GOT3 (cell line): ENCODE data around the gene DUSP12.
"Not testable (repeated sequence)": the region's sequence is repeated elsewhere in the genome, so short reads cannot be mapped to it uniquely, and the experiment has no call there.

Experiments used
- DNase-seq: peaks from one replicate; lab custom pipeline; 2025; ENCODE audit warnings: mixed read lengths; lab: John Stamatoyannopoulos, UW

Gene DUSP12

GRCh38 chr1:161727256-161727924 lies 22.2 kb upstream of the DUSP12 start:
- DNase-seq: no peak

DNA sequence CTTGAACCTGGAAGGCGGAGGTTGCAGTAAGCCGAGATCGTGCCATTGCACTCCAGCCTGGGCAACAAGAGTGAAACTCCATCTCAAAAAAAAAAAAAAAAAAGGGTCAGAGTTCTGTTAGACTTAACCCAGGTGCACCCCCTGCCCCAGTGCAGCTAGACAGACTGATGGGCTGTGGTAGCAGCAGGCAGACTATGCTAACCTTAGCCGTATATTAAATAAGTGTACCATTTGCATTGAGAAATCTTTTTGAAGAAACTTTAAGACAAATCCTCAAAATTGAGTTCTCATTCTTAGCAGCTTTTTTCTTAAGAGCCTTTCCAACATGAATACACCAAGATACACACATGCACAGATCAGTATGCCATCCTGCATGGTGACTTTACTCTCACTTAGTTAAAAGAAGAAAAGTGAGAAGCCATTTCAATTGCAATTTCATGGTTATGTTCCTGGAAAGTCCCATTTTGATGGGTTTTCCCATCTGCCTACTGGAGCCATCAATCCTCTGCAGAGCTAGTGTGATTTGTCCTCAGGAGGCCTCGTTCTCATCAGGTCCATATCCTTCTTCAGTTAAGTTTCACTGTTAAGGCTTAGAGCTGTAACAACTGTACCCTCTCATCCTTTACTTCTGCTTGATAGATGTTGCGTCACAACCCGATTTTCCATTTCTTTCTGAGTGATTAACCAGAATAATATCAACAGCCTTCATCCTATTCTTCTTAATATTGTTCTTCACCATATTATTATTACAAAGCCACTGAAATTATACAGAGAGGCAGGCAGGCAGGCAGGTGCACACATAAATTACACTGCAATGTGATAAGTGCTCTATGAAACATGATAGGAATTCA lies 21.0 kb upstream of the DUSP12 start:
- no peak for DNase-seq

GRCh38 chr1:161730050-161730564 lies 19.5 kb upstream of the DUSP12 start:
- no peak for DNase-seq

- DNase-seq: no peak
Measured at GRCh38 chr1:161731241-161731640, 18.3 kb upstream of the DUSP12 start.

DNA sequence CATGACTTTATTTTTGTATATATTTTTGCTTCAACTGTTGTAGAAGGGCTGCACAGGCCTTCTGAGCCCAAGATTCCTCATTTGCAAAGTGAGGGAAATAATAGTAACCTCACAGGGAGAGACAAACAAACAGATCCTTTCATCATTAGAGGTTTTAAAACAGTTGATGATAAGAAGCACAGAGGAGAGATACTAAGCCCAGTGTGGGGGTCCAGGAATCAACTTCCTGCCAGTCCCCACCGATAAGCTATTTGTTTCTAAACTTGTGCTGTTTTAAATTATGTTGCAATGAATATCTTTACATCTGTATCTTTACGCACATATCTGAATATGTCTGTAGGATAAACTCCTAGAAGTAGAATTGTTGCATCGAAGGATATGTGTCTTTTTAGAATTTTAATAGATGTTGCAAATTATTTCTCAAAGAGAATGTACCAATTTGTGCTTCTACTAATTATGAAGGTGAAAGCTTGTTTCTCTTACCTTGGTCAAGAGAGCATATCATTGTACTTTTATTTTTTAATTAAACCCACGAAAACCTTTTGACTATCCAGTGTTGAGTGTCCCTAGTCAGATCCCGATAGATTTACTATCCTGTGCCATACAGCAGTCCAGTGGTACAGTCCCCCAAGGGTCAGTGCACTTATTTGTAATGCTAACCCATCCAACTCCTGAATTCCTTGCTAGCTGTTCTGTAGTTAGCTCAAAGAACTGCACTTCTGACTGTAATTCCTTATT lies 17.4 kb upstream of the DUSP12 start:
- no peak for DNase-seq

DNA sequence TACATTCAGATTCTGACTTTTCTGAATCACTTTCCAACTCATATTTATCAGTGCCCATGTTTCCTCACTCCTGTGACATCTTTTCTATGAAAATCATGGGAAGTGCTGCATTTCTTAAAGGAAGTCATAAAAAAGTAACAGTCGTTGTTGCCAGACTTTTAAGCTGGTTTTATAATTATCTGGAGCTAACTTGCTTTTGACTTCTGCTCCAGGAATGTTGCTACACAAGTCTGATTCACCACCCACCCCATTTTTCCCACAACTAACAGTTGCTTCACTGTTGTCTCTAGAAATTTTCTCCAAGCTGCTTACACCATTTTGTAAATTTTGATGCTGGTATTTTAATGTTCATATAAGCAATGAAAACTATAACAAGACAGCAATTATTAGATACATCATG lies 16.1 kb upstream of the DUSP12 start:
- no peak for DNase-seq

GRCh38 chr1:161735837-161736236 lies 13.7 kb upstream of the DUSP12 start:
- DNase-seq: no peak

GRCh38 chr1:161736335-161736969 lies 13.1 kb upstream of the DUSP12 start:
- no peak for DNase-seq

DNA sequence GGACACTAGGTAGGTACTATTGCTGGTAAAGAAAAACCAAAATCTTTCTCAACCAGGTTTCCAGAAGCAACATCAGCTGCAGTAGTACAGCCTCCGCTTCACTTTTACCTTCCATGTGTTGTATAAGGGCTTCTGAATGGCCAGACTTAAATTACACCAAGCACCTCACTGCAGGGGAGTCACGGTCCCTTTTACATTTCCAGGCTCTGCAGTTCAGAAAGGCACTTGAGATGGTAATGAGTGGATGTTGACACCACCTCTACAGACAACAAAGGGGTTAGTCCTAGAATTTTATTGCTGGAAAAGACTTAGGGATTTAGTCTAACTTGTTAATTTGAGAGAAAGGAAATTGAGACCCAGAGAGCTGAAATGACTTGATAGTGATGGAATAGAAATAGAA lies 12.0 kb upstream of the DUSP12 start:
- no peak for DNase-seq

GRCh38 chr1:161738627-161739287 lies 10.8 kb upstream of the DUSP12 start:
- no peak for DNase-seq

- no peak for DNase-seq
Measured at GRCh38 chr1:161739865-161740566, 9.6 kb upstream of the DUSP12 start.

DNA sequence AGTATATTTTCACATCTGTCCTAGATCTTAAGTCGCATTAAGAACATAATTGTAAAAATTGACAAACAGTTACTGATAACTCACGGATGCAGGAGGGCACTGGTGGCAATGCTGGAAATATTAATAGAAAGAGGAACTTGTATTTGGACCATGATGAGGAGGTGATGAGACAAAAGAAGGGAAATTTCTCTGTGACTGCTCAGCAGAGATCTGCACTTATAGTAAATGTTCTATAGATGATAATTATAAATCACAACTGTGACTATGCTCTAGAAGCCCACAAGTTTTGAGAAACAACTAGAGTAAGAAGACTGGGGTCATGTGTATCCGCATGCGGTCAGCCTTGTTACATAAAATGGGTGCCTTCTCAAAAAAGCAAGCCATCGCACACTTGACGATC lies 8.7 kb upstream of the DUSP12 start:
- no peak for DNase-seq

GRCh38 chr1:161743231-161743630 lies 6.4 kb upstream of the DUSP12 start:
- DNase-seq: no peak

GRCh38 chr1:161747801-161748200 lies 1.8 kb upstream of the DUSP12 start:
- DNase-seq: no peak

DNA sequence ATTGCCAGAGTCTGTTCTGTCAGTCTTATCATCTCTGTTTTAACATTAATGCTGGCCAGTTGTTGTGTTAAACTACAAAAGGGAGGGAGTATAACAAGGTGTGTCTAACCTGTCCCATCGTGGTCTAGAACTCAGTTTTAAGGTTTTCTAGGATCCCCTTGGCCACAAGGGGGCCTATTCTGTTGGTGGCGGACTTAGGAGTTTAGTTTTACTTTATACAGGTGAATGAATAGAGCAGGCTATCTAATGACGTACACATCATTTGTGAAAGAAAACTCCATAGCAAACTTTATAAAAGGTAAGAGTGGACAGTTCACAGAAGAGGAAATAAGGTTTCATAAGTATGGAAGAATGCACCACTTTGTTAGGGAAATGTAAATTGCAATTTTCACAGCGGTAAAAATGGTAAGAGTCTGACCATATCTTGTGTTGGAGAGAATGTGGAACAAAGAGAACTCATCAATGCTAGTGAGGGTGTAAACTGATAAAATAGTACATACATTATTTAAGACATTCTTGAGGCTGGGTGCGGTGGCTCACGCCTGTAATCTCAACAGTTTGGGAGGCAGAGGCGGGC lies 14.0 kb downstream of the DUSP12 start:
- no peak for DNase-seq

DNA sequence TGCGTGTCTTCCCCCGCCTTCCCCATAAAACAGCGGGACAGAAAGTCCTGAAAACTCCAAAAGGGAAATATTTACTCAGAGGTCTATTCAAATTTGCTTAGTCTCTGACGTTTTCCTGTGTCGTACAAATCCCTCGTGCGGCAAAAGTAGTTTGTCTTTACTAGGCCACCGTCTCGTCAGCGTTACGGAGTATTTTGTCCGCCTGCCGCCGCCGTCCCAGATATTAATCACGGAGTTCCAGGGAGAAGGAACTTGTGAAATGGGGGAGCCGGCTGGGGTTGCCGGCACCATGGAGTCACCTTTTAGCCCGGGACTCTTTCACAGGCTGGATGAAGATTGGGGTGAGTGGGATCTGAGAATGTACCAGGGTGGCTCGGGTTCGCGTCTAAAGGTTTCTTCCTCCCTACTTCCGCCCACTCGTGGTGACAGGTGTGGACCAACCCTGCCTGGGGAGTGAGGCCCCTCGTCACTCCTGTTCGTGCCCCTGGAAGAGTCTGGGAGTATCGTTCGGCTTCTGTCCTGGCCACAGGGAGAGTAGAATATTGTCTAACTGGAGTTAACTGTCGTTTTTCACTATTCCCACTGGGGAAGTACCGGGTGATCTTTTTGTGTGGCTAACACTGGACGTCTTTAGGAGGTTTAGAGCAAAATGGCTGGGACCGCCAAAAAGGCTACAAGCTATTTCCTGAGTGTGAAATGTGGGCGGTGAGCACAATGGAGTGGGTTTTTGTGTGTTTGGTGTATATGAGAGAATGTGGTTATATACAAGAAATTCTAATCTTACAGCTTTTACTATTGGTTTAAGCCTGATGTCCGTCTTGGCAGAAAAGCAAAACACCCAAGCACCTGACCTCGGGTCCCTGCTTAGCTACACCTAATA lies 16.8 kb downstream of the DUSP12 start, which contains the start of gene ATF6:
TSS of gene ATF6 (plus strand) at position 219 of the 880 bp plus-strand sequence. CDS start at position 260, 41 bp downstream.
- peak; percentile 72 for DNase-seq

- no peak for DNase-seq
Measured at GRCh38 chr1:161768461-161768860, 18.9 kb downstream of the DUSP12 start.

GRCh38 chr1:161768986-161769672 lies 19.5 kb downstream of the DUSP12 start:
- DNase-seq: no peak

DNA sequence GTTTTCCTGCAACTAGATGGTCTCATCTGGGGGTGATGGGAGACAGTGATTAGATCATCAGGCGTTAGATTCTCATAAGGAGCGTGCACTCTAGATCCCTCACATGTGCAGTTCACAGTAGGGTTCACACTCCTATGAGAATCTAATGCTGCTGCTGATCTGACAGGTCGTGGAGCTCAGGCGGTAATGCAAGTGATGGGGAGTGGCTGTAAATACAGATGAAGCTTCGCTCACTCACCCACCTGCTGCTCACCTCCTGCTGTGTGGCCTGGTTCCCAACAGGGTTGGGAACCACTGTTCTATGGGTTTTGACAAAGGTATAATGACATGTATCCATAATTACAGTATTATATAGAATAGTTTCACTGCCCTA lies 20.1 kb downstream of the DUSP12 start:
- DNase-seq: not testable (repeated sequence)
